ENCODE data around the gene BCL11A. TPM values are rescaled to one million over a fixed set of nuclear protein-coding genes. Genes with fewer than 3 reads are reported as not detected.
A peak's percentile ranks its signal among the peaks of the same experiment; 100 is the strongest.

BCL11A gene
- polyA plus RNA-seq, 1 donor (not counting 4 experiments of a cell fraction or from before 2014, with no cell fraction given): 5.0 TPM

GRCh38 chr2:60567096-60567495 lies 13.6 kb upstream of the BCL11A start:
- H3K79me2 ChIP-seq (ENCODE audit: control insufficient read depth, insufficient read depth, low read length): no peaks in the 10 kb centered on the region
- H3K9ac ChIP-seq (ENCODE audit: control insufficient read depth, extremely low read depth, insufficient read depth, low read length): no peak overlapping the region
- FAIRE-seq (no peak), DNase-seq (ENCODE audit: low read depth, low spot score) (no peak)
- no peak overlapping the region for H3K27ac ChIP-seq (ENCODE audit: control insufficient read depth, insufficient read depth, low read length)
- H3K4me2 ChIP-seq (ENCODE audit: control insufficient read depth, extremely low read depth, insufficient read depth, low read depth, low read length): no peak overlapping the region
- no peaks in the 10 kb centered on the region for H4K20me1 ChIP-seq (ENCODE audit: control insufficient read depth, extremely low read depth, insufficient read depth, low read length)
- TF ChIP-seq, protein P1, sequence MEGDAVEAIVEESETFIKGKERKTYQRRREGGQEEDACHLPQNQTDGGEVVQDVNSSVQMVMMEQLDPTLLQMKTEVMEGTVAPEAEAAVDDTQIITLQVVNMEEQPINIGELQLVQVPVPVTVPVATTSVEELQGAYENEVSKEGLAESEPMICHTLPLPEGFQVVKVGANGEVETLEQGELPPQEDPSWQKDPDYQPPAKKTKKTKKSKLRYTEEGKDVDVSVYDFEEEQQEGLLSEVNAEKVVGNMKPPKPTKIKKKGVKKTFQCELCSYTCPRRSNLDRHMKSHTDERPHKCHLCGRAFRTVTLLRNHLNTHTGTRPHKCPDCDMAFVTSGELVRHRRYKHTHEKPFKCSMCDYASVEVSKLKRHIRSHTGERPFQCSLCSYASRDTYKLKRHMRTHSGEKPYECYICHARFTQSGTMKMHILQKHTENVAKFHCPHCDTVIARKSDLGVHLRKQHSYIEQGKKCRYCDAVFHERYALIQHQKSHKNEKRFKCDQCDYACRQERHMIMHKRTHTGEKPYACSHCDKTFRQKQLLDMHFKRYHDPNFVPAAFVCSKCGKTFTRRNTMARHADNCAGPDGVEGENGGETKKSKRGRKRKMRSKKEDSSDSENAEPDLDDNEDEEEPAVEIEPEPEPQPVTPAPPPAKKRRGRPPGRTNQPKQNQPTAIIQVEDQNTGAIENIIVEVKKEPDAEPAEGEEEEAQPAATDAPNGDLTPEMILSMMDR (optimal IDR thresholded peaks at IDR 0.05 in 1 of 3, IDR thresholded peaks at IDR 0.05 in 1 of 3, conservative IDR thresholded peaks at IDR 0.05 in 1 of 3; ENCODE audit: extremely low read depth in 1 of 3, insufficient read depth in 2 of 3, low read length in 3 of 3): no peak
- no peak for TF ChIP-seq EZH2 (IDR thresholded peaks at IDR 0.05; ENCODE audit: low read length)
- H3K27me3 ChIP-seq (ENCODE audit: control insufficient read depth, extremely low read depth, insufficient read depth, low read length): peaks cover 24% of the 10 kb centered on the region
- no peaks in the 10 kb centered on the region for H3K9me3 ChIP-seq (ENCODE audit: control insufficient read depth, low read depth, low read length)
- no peaks in the 10 kb centered on the region for H3K36me3 ChIP-seq (ENCODE audit: control insufficient read depth in 2 of 2, extremely low read depth in 1 of 2, insufficient read depth in 2 of 2, low read length in 2 of 2)
- H3K4me1 ChIP-seq (ENCODE audit: control insufficient read depth, extremely low read depth, insufficient read depth, low read length): peaks cover 14% of the 10 kb centered on the region
- no peak overlapping the region for H3K4me3 ChIP-seq (ENCODE audit: control insufficient read depth in 2 of 3, extremely low read depth in 1 of 3, insufficient read depth in 2 of 3, low read depth in 1 of 3, low read length in 3 of 3)
- dilution Hi-C loops (cut with MboI; ENCODE audit: extremely low pct_ligation_motif_present, low sequenced_read_pairs): no loop called here
- no peaks in the 10 kb centered on the region for H3K9me1 ChIP-seq (ENCODE audit: control insufficient read depth, extremely low read depth, insufficient read depth, low read length)
- no peak overlapping the region for H2AFZ ChIP-seq (ENCODE audit: control insufficient read depth, low read length)

DNA sequence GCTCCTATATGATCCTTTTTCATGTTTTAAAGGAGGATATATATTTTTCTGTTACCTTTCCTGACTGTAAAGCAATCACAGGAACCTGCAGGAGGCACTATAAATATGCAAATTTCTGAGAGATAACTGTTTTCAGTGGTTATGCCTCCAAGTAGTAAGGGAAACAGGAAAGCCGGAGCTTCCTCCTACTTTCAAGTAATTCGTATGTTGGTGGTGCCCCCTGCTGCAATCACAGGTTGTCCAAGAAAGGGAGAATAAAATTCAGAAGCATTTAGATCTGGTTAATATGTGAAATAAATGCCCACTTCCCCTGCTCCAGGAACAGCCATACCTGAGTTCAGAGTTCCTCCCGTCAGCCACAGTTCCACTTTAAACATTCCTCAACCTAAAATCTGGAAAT lies 12.0 kb upstream of the BCL11A start:
- dilution Hi-C loops (cut with MboI; ENCODE audit: extremely low pct_ligation_motif_present, low sequenced_read_pairs): no loop called here
- Histone ChIP-seq H2AFZ (ENCODE audit: control insufficient read depth, low read length) (no peak overlapping the region), H3K4me3 (ENCODE audit: control insufficient read depth in 2 of 3, extremely low read depth in 1 of 3, insufficient read depth in 2 of 3, low read depth in 1 of 3, low read length in 3 of 3) (no peak overlapping the region), H3K27me3 (ENCODE audit: control insufficient read depth, extremely low read depth, insufficient read depth, low read length) (peaks cover 24% of the 10 kb centered on the region), H3K27ac (ENCODE audit: control insufficient read depth, insufficient read depth, low read length) (no peak overlapping the region), H3K9me1 (ENCODE audit: control insufficient read depth, extremely low read depth, insufficient read depth, low read length) (no peaks in the 10 kb centered on the region), H3K9ac (ENCODE audit: control insufficient read depth, extremely low read depth, insufficient read depth, low read length) (no peak overlapping the region), H3K9me3 (ENCODE audit: control insufficient read depth, low read depth, low read length) (no peaks in the 10 kb centered on the region), H3K4me2 (ENCODE audit: control insufficient read depth, extremely low read depth, insufficient read depth, low read depth, low read length) (no peak overlapping the region), H4K20me1 (ENCODE audit: control insufficient read depth, extremely low read depth, insufficient read depth, low read length) (no peaks in the 10 kb centered on the region), H3K79me2 (ENCODE audit: control insufficient read depth, insufficient read depth, low read length) (no peaks in the 10 kb centered on the region), H3K4me1 (ENCODE audit: control insufficient read depth, extremely low read depth, insufficient read depth, low read length) (peaks cover 12% of the 10 kb centered on the region), H3K36me3 (ENCODE audit: control insufficient read depth in 2 of 2, extremely low read depth in 1 of 2, insufficient read depth in 2 of 2, low read length in 2 of 2) (no peaks in the 10 kb centered on the region)
- no peak for DNase-seq (ENCODE audit: low read depth, low spot score)
- no peak for TF ChIP-seq EZH2 (IDR thresholded peaks at IDR 0.05; ENCODE audit: low read length)
- TF ChIP-seq, protein P1 (optimal IDR thresholded peaks at IDR 0.05 in 1 of 3, IDR thresholded peaks at IDR 0.05 in 1 of 3, conservative IDR thresholded peaks at IDR 0.05 in 1 of 3; ENCODE audit: extremely low read depth in 1 of 3, insufficient read depth in 2 of 3, low read length in 3 of 3): peak in 2 of 3 experiments; percentile 24 to 32
- FAIRE-seq: no peak

Data from keratinocyte (primary cell).